GM21825 (cell line): Measurements from ENCODE around the gene TMEM184B.

ENCODE experiments used
- ATAC-seq: cut with Tn5 transposase; IDR thresholded peaks from one replicate; pipeline ENCODE4 v1.9.1; 2021; ENCODE audit warnings: mild to moderate bottlenecking, moderate library complexity; ENCODE audit not compliant: unreplicated experiment

TMEM184B gene

GRCh38 chr22:38208551-38208968 is 64.2 kb downstream of the TMEM184B start:
- ATAC-seq = no peak

- no peak for ATAC-seq
Measured at GRCh38 chr22:38207898-38208432, 64.8 kb downstream of the TMEM184B start.

- ATAC-seq = no peak
Measured at GRCh38 chr22:38205261-38206128, 67.3 kb downstream of the TMEM184B start.

GRCh38 chr22:38204784-38205183 is 68.0 kb downstream of the TMEM184B start:
- no peak for ATAC-seq

GRCh38 chr22:38203855-38204514 is 68.8 kb downstream of the TMEM184B start:
- ATAC-seq = no peak

GRCh38 chr22:38203090-38203810 is 69.6 kb downstream of the TMEM184B start:
- ATAC-seq = no peak

GRCh38 chr22:38202437-38203089 is 70.2 kb downstream of the TMEM184B start:
- ATAC-seq = peak; percentile 18

GRCh38 chr22:38201711-38202436 is 70.9 kb downstream of the TMEM184B start, which contains the start of gene MAFF:
MAFF (plus strand) TSS chr22:38201994; CDS start chr22:38213854, 11,860 bp downstream.
- peak; percentile 51 for ATAC-seq

- no peak for ATAC-seq
Measured at GRCh38 chr22:38201371-38201710, 71.5 kb downstream of the TMEM184B start.

- no peak for ATAC-seq
Measured at GRCh38 chr22:38199826-38200559, 72.8 kb downstream of the TMEM184B start.

GRCh38 chr22:38196791-38197419 is 75.9 kb downstream of the TMEM184B start:
- no peak for ATAC-seq

GRCh38 chr22:38193580-38193979 is 79.2 kb downstream of the TMEM184B start:
- ATAC-seq = no peak

- no peak for ATAC-seq
Measured at GRCh38 chr22:38192475-38192863, 80.3 kb downstream of the TMEM184B start.

GRCh38 chr22:38191731-38192474 is 80.9 kb downstream of the TMEM184B start:
- no peak for ATAC-seq

GRCh38 chr22:38191055-38191454 is 81.8 kb downstream of the TMEM184B start:
- ATAC-seq = no peak

GRCh38 chr22:38190581-38190980 is 82.2 kb downstream of the TMEM184B start:
- no peak for ATAC-seq

- ATAC-seq = no peak
Measured at GRCh38 chr22:38189104-38189503, 83.7 kb downstream of the TMEM184B start.
